Measurements from ENCODE around the gene ONECUT3.

- TF ChIP-seq, protein P1, sequence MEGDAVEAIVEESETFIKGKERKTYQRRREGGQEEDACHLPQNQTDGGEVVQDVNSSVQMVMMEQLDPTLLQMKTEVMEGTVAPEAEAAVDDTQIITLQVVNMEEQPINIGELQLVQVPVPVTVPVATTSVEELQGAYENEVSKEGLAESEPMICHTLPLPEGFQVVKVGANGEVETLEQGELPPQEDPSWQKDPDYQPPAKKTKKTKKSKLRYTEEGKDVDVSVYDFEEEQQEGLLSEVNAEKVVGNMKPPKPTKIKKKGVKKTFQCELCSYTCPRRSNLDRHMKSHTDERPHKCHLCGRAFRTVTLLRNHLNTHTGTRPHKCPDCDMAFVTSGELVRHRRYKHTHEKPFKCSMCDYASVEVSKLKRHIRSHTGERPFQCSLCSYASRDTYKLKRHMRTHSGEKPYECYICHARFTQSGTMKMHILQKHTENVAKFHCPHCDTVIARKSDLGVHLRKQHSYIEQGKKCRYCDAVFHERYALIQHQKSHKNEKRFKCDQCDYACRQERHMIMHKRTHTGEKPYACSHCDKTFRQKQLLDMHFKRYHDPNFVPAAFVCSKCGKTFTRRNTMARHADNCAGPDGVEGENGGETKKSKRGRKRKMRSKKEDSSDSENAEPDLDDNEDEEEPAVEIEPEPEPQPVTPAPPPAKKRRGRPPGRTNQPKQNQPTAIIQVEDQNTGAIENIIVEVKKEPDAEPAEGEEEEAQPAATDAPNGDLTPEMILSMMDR (IDR thresholded peaks at IDR 0.05): no peak
- no peak for TF ChIP-seq EP300 (IDR thresholded peaks at IDR 0.05)
Observed at GRCh38 chr19:1750343-1751021, 2.8 kb upstream of the ONECUT3 start.
